ENCODE results near the gene NOL9. TPM values are rescaled to one million over a fixed set of nuclear protein-coding genes. Genes with fewer than 3 reads are reported as not detected.

Gene NOL9
- total and polyA plus RNA-seq, 9 of the 15 experiments (the other 6 are each of a cell fraction or from before 2014, with no cell fraction given), result 5.6 to 76.5 (median 47.3) TPM

DNA sequence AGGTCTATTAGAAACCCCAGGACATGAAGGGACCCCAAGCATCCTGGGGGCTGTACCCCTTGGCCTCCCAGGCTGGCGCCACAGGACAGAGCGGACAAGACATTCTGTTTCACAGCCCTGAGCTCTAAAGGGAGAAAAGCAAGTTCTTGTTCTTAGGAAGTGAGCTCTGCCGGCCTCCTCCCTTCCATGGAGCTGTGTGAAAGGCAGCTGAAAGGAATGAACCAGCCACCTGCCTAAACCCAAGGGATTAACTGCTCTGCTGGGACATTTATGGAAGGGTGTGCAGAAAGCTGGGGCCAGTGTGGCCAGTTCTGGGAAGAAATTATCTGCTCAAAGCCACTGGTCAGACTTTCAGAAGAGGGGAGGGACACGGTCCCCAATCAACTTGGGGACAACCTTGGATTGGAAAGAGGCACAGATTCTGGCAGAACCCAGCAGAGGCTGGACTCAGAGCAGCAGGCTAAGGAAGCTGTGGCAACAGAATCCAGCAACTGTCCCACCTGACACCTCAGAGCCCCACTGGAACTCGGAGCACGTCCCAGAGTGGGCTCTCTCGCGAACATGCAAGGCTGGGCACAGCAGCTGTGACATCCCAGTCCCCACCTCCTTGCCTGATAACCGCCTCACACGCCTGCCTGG, 46.2 kb upstream of the NOL9 start:
- peak overlapping the region; percentile 89 for H3K4me3 ChIP-seq
- H2AFZ ChIP-seq (ENCODE audit: low read depth, low read length), result no peak overlapping the region
- H3K9me1 ChIP-seq (ENCODE audit: control insufficient read depth, insufficient read depth, low read length), result peaks cover 23% of the 10 kb centered on the region
- intact Hi-C loops (cut with micrococcal nuclease), result loop anchor here (1.0 to 2.0 kb wide), 3 partner anchors 13 to 46 kb away; partner anchors contain the start of genes NOL9 and PHF13
- H3K79me2 ChIP-seq (ENCODE audit: control insufficient read depth, insufficient read depth, low read length), result peaks cover 69% of the 10 kb centered on the region
- H3K9me3 ChIP-seq (replicated peaks; ENCODE audit: control insufficient read depth, insufficient read depth, low read depth, low read length), result no peaks in the 10 kb centered on the region
- ATAC-seq (no peak), FAIRE-seq (no peak), DNase-seq (ENCODE audit: extremely low read depth in 1 of 4, low spot score in 3 of 4) (peak in 1 of 4 experiments; percentile 30)
- peaks cover 51% of the 10 kb centered on the region for H3K36me3 ChIP-seq (ENCODE audit: control insufficient read depth, insufficient read depth, low read length)
- peaks cover 38 to 68% of the 10 kb centered on the region in 2 experiments for H3K4me1 ChIP-seq (replicated peaks in 1 of 2; ENCODE audit: control insufficient read depth in 2 of 2, insufficient read depth in 2 of 2, low read length in 2 of 2)
- H3K4me2 ChIP-seq (ENCODE audit: insufficient read depth, low read length), result peak overlapping the region; percentile 99
- H4K20me1 ChIP-seq (replicated peaks; ENCODE audit: control insufficient read depth, insufficient read depth, low read length), result peaks cover 50% of the 10 kb centered on the region
- WGBS (ENCODE audit: insufficient coverage, low coverage, missing lambda C conversion rate), result 9% methylated on average over 10 of the region's 10 CpGs
- POLR2A ChIA-PET, result interaction anchor here (0.6 to 10.7 kb wide), 18 partner anchors 8 to 407 kb away, joined by 3 to 221 read pairs (median 4); partner anchors contain the start of genes PHF13 and ZBTB48
- no peaks in the 10 kb centered on the region for H3K27me3 ChIP-seq (ENCODE audit: control insufficient read depth in 2 of 2, insufficient read depth in 2 of 2, low read length in 2 of 2)
- CTCF ChIA-PET (ENCODE audit: low intra/inter-chr PET ratio), result interaction anchor here (0.5 kb wide), 1 partner anchor 46 kb away, joined by 3 read pairs; the partner anchor contains the start of gene NOL9
- peak overlapping the region; percentile 99 for H3K27ac ChIP-seq (ENCODE audit: extremely low read depth, low read depth, low read length)
- TSS peak; percentile 44 for BruUV-seq (replicated peaks)
- in situ Hi-C loops (cut with MboI), result no loop called here
- peak overlapping the region; percentile 93 to 100 for H3K9ac ChIP-seq (ENCODE audit: insufficient read depth in 1 of 2, low read depth in 2 of 2, low read length in 2 of 2)
- TF ChIP-seq CHD4 (IDR thresholded peaks at IDR 0.05; ENCODE audit: insufficient read depth, insufficient replicate concordance, low read depth, low read length, poor library complexity, severe bottlenecking) (no peak), KLF6 (CRISPR knock-in tag; IDR thresholded peaks at IDR 0.05; ENCODE audit: borderline replicate concordance) (no peak), CC2D1A (IDR thresholded peaks at IDR 0.05) (0 out of 2 replicates have a peak, but pooled peaks have one; percentile 10), ESRRA (IDR thresholded peaks at IDR 0.05; ENCODE audit: borderline replicate concordance, low read depth) (no peak), CHD1 (IDR thresholded peaks at IDR 0.05; ENCODE audit: low read length) (peak; percentile 46), MEF2D (tag; conservative IDR thresholded peaks at IDR 0.05; ENCODE audit: low read depth) (no peak; the same call in 1 of the 2 replicates)
- TF ChIP-seq, protein P1, sequence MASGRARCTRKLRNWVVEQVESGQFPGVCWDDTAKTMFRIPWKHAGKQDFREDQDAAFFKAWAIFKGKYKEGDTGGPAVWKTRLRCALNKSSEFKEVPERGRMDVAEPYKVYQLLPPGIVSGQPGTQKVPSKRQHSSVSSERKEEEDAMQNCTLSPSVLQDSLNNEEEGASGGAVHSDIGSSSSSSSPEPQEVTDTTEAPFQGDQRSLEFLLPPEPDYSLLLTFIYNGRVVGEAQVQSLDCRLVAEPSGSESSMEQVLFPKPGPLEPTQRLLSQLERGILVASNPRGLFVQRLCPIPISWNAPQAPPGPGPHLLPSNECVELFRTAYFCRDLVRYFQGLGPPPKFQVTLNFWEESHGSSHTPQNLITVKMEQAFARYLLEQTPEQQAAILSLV (tag; IDR thresholded peaks at IDR 0.05), result no peak
- TF ChIP-seq, protein P2, sequence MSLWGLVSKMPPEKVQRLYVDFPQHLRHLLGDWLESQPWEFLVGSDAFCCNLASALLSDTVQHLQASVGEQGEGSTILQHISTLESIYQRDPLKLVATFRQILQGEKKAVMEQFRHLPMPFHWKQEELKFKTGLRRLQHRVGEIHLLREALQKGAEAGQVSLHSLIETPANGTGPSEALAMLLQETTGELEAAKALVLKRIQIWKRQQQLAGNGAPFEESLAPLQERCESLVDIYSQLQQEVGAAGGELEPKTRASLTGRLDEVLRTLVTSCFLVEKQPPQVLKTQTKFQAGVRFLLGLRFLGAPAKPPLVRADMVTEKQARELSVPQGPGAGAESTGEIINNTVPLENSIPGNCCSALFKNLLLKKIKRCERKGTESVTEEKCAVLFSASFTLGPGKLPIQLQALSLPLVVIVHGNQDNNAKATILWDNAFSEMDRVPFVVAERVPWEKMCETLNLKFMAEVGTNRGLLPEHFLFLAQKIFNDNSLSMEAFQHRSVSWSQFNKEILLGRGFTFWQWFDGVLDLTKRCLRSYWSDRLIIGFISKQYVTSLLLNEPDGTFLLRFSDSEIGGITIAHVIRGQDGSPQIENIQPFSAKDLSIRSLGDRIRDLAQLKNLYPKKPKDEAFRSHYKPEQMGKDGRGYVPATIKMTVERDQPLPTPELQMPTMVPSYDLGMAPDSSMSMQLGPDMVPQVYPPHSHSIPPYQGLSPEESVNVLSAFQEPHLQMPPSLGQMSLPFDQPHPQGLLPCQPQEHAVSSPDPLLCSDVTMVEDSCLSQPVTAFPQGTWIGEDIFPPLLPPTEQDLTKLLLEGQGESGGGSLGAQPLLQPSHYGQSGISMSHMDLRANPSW (CRISPR knock-in tag; IDR thresholded peaks at IDR 0.05), result peak; percentile 15; the same call in 1 of the 2 replicates
- TF ChIP-seq, protein P3, sequence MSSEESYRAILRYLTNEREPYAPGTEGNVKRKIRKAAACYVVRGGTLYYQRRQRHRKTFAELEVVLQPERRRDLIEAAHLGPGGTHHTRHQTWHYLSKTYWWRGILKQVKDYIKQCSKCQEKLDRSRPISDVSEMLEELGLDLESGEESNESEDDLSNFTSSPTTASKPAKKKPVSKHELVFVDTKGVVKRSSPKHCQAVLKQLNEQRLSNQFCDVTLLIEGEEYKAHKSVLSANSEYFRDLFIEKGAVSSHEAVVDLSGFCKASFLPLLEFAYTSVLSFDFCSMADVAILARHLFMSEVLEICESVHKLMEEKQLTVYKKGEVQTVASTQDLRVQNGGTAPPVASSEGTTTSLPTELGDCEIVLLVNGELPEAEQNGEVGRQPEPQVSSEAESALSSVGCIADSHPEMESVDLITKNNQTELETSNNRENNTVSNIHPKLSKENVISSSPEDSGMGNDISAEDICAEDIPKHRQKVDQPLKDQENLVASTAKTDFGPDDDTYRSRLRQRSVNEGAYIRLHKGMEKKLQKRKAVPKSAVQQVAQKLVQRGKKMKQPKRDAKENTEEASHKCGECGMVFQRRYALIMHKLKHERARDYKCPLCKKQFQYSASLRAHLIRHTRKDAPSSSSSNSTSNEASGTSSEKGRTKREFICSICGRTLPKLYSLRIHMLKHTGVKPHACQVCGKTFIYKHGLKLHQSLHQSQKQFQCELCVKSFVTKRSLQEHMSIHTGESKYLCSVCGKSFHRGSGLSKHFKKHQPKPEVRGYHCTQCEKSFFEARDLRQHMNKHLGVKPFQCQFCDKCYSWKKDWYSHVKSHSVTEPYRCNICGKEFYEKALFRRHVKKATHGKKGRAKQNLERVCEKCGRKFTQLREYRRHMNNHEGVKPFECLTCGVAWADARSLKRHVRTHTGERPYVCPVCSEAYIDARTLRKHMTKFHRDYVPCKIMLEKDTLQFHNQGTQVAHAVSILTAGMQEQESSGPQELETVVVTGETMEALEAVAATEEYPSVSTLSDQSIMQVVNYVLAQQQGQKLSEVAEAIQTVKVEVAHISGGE (CRISPR knock-in tag; IDR thresholded peaks at IDR 0.05), result peak in 1 of 3 experiments; percentile 62; a peak in 1 of 6 replicates
- TF ChIP-seq, protein P4, sequence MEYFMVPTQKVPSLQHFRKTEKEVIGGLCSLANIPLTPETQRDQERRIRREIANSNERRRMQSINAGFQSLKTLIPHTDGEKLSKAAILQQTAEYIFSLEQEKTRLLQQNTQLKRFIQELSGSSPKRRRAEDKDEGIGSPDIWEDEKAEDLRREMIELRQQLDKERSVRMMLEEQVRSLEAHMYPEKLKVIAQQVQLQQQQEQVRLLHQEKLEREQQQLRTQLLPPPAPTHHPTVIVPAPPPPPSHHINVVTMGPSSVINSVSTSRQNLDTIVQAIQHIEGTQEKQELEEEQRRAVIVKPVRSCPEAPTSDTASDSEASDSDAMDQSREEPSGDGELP (CRISPR knock-in tag; IDR thresholded peaks at IDR 0.05; ENCODE audit: borderline replicate concordance), result peak; percentile 92; the same call in 1 of the 2 replicates
